B cell (primary cell): Measurements from ENCODE around the gene GJA1. TPM values are rescaled to one million over a fixed set of nuclear protein-coding genes. Genes with fewer than 3 reads are reported as not detected.

ENCODE experiments used
- ATAC-seq: fragments of 200-7000 bp; cut with Tn5 transposase; one replicate; pipeline ENCODE4 v1.10.0; 2021; ENCODE audit warnings: low read depth, mild to moderate bottlenecking, moderate number of reproducible peaks, moderate library complexity
- CTCF ChIA-PET: fragments of 350-600 bp; sonication (Branson Sonifier 250); formaldehyde crosslinking; loops from one replicate; lab custom pipeline; 2021; ENCODE audit warnings: antibody characterized with exemption, inconsistent platforms; lab: Charles Lee
- POLR2A ChIA-PET: fragments of 350-600 bp; sonication (Branson Sonifier 250); formaldehyde crosslinking; loops from one replicate; lab custom pipeline; 2021; ENCODE audit warnings: antibody characterized with exemption; lab: Charles Lee
- DNase-seq: peaks from one replicate; pipeline ENCODE4 v3.0.0; 2013
- H2AFZ ChIP-seq: 2 replicates; pipeline ENCODE4 v1.6.1; 2012; ENCODE audit warnings: mild to moderate bottlenecking, low read depth, low read length; ENCODE audit not compliant: insufficient read depth, poor library complexity, severe bottlenecking
- H3K27ac ChIP-seq, 2 donors: 1 replicate in 1 of 2; 2 replicates in 1 of 2; pipeline ENCODE4 v1.5.1; 2012 to 2013; ENCODE audit warnings: low read length in 2 of 2, mild to moderate bottlenecking in 2 of 2, moderate library complexity in 1 of 2
- H3K27me3 ChIP-seq, 4 experiments: fragments of 200-600 bp in 1 of 4; sonication (generic) in 1 of 4; replicated peaks in 1 of 4; 1 replicate in 2 of 4; 2 replicates in 2 of 4; pipeline versions ENCODE4 v1.6.1 to v1.7.0; 2013 to 2016; ENCODE audit warnings: low read length in 3 of 4, mild to moderate bottlenecking in 2 of 4, mixed read lengths in 1 of 4, moderate library complexity in 1 of 4; ENCODE audit not compliant: insufficient read depth in 4 of 4, control insufficient read depth in 3 of 4; ENCODE audit errors: control extremely low read depth in 1 of 4
- H3K36me3 ChIP-seq, 2 experiments: replicated peaks in 1 of 2; 1 replicate in 1 of 2; 2 replicates in 1 of 2; pipeline versions ENCODE4 v1.6.1 to v1.7.1; 2013; ENCODE audit warnings: low read length in 1 of 2; ENCODE audit not compliant: insufficient read depth in 2 of 2, control insufficient read depth in 1 of 2; ENCODE audit errors: control extremely low read depth in 1 of 2, extremely low read depth in 1 of 2
- H3K4me1 ChIP-seq, 2 donors: fragments of 200-600 bp in 1 of 2; sonication (generic) in 1 of 2; 1 replicate in 1 of 2; 2 replicates in 1 of 2; pipeline versions ENCODE4 v1.5.1 to v1.6.1; 2013 to 2017; ENCODE audit warnings: low read length in 2 of 2; ENCODE audit not compliant: control insufficient read depth in 2 of 2, insufficient read depth in 2 of 2
- H3K4me2 ChIP-seq: replicated peaks from 2 replicates; pipeline ENCODE3; 2012; ENCODE audit warnings: mild to moderate bottlenecking, low read depth, low read length; ENCODE audit not compliant: poor library complexity, severe bottlenecking
- H3K4me3 ChIP-seq, 5 experiments: fragments of 200-600 bp in 1 of 5; sonication (generic) in 1 of 5; 1 replicate in 3 of 5; 2 replicates in 2 of 5; pipeline versions ENCODE4 v1.5.1 to v1.7.0; 2011 to 2016; ENCODE audit warnings: low read length in 4 of 5, mild to moderate bottlenecking in 4 of 5, low read depth in 2 of 5, control low read depth in 1 of 5, moderate library complexity in 1 of 5; ENCODE audit not compliant: insufficient read depth in 1 of 5; ENCODE audit errors: control extremely low read depth in 1 of 5, extremely low read depth in 1 of 5
- H3K79me2 ChIP-seq: fragments of 200-600 bp; sonication (generic); one replicate; pipeline ENCODE4 v1.6.0; 2016; ENCODE audit warnings: low read length; ENCODE audit not compliant: control insufficient read depth, insufficient read depth
- H3K9ac ChIP-seq: fragments of 200-600 bp; sonication (generic); 2 replicates; pipeline ENCODE4 v1.6.1; 2017; ENCODE audit warnings: mild to moderate bottlenecking, low read length, moderate library complexity
- H3K9me3 ChIP-seq, 3 donors: one replicate each; pipeline versions ENCODE4 v1.6.1 to v1.7.1; 2013; ENCODE audit warnings: low read length in 2 of 3; ENCODE audit not compliant: control insufficient read depth in 2 of 3, insufficient read depth in 1 of 3; ENCODE audit errors: control extremely low read depth in 1 of 3
- H4K20me1 ChIP-seq: 2 replicates; pipeline ENCODE4 v1.6.0; 2012; ENCODE audit warnings: mild to moderate bottlenecking, low read length; ENCODE audit not compliant: insufficient read depth, control insufficient read depth, poor library complexity, severe bottlenecking
- H3K27ac Mint-ChIP-seq: one replicate; pipeline ENCODE4 v1.8.0; 2021; ENCODE audit warnings: mixed read lengths
- H3K27me3 Mint-ChIP-seq: one replicate; pipeline ENCODE4 v1.8.0; 2021; ENCODE audit warnings: mixed read lengths
- H3K4me1 Mint-ChIP-seq: one replicate; pipeline ENCODE4 v1.8.0; 2021; ENCODE audit warnings: mixed read lengths
- H3K4me3 Mint-ChIP-seq: one replicate; pipeline ENCODE4 v1.8.0; 2021; ENCODE audit warnings: mixed read lengths
- H3K9me3 Mint-ChIP-seq: one replicate; pipeline ENCODE4 v1.8.0; 2022; ENCODE audit warnings: mixed read lengths; ENCODE audit not compliant: insufficient read depth
- EZH2 ChIP-seq: IDR thresholded peaks from 2 replicates; pipeline ENCODE4 v1.6.1; 2012; ENCODE audit warnings: borderline replicate concordance, low read depth, mild to moderate bottlenecking, moderate library complexity, low read length; ENCODE audit not compliant: insufficient read depth, poor library complexity, severe bottlenecking
- WGBS: methylation state at CpG from one replicate; pipeline ENCODE4 v1.1.5; 2013; ENCODE audit warnings: missing lambda C conversion rate; ENCODE audit not compliant: insufficient coverage; 5-methylcytosine and 5-hydroxymethylcytosine counted together
- intact Hi-C: fragments of 100-400 bp; cut with micrococcal nuclease; formaldehyde crosslinking; loops from one replicate; pipeline ENCODE4 v1.10.0; 2022
- polyA plus RNA-seq: library from polyadenylated mRNA; depleted of rRNA; stranded (reverse); fragments of >200 nt; gene quantifications from 2 replicates; pipeline ENCODE4 v1.2.3, GENCODE V29; 2012
- total RNA-seq, 2 donors: library from RNA; stranded (reverse); fragments of 120-200 nt in 1 of 2; gene quantifications; 1 replicate in 1 of 2; 2 replicates in 1 of 2; pipeline versions ENCODE4 v1.2.3 to v1.2.4, GENCODE V29; 2013 to 2022
- TF ChIP-seq, protein P1 (sequence below): fragments of 200-600 bp; IDR thresholded peaks from one replicate; pipeline ENCODE4 v1.8.0; 2022; ENCODE audit warnings: antibody characterized with exemption, mild to moderate bottlenecking

GJA1 gene
- total and polyA plus RNA-seq, 2 donors (not counting 1 experiment from before 2014, with no cell fraction given), result not detected

DNA sequence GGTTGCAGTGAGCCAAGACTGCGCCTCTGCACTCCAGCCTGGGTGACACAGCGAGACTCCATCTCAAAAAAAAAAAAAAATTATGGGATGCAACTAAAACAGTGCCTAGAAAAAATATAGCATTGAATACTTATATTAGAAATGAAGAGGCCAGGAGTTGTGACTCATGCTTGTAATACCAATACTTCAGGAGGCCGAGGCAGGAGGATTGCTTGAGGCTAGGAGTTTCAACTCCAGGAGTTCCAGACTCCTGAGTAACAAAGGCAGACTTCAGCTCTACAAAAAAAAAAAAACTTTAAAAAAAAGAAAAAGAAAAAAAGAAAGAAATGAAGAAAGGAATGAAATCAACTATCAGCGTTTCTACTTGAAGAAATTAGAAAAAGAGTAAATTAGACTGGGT is 17.1 kb upstream of the GJA1 start:
- Histone ChIP-seq H4K20me1 (no peaks in the 10 kb centered on the region), H3K27ac (no peak overlapping the region), H3K27me3 (no peaks in the 10 kb centered on the region), H3K9ac (no peak overlapping the region), H3K36me3 (no peaks in the 10 kb centered on the region), H2AFZ (no peak overlapping the region), H3K79me2 (no peaks in the 10 kb centered on the region), H3K4me3 (no peak overlapping the region), H3K4me1 (no peaks in the 10 kb centered on the region), H3K9me3 (no peaks in the 10 kb centered on the region), H3K4me2 (no peak overlapping the region)
- Mint-ChIP-seq H3K27ac (no peak overlapping the region), H3K9me3 (no peaks in the 10 kb centered on the region), H3K27me3 (peaks cover 8% of the 10 kb centered on the region), H3K4me3 (no peak overlapping the region), H3K4me1 (no peaks in the 10 kb centered on the region)
- POLR2A ChIA-PET, result no interaction called here
- intact Hi-C loops, result no loop called here
- ATAC-seq (no peak), DNase-seq (no peak)
- 100% methylated on average over 1 of the region's 4 CpGs for WGBS
- TF ChIP-seq EZH2, result no peak
- TF ChIP-seq, protein P1, sequence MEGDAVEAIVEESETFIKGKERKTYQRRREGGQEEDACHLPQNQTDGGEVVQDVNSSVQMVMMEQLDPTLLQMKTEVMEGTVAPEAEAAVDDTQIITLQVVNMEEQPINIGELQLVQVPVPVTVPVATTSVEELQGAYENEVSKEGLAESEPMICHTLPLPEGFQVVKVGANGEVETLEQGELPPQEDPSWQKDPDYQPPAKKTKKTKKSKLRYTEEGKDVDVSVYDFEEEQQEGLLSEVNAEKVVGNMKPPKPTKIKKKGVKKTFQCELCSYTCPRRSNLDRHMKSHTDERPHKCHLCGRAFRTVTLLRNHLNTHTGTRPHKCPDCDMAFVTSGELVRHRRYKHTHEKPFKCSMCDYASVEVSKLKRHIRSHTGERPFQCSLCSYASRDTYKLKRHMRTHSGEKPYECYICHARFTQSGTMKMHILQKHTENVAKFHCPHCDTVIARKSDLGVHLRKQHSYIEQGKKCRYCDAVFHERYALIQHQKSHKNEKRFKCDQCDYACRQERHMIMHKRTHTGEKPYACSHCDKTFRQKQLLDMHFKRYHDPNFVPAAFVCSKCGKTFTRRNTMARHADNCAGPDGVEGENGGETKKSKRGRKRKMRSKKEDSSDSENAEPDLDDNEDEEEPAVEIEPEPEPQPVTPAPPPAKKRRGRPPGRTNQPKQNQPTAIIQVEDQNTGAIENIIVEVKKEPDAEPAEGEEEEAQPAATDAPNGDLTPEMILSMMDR, result no peak
- CTCF ChIA-PET, result no interaction called here

DNA sequence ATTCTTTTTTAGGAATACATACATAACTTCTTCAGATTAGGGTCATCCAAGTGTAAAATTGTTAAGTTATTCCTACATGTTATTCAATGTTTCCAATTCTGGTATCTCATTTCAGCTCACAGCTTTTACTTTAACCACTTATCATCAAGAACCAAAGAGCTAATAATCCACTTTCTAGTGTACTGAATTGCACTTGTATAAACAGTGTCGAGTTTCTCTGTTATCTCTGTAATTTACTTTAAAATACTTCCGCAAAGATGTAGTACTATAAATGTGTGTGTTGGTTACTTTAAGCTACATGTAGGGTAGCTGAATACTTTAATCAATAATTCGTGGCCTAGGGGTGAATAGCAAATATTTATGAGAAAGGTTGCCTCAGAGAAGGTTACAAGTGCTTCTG is 8.8 kb upstream of the GJA1 start:
- Mint-ChIP-seq H3K27ac (no peak overlapping the region), H3K27me3 (no peaks in the 10 kb centered on the region), H3K4me1 (no peaks in the 10 kb centered on the region), H3K9me3 (no peaks in the 10 kb centered on the region), H3K4me3 (no peak overlapping the region)
- H3K79me2 ChIP-seq, result no peaks in the 10 kb centered on the region
- no peaks in the 10 kb centered on the region for H3K36me3 ChIP-seq
- no peak overlapping the region for H3K4me2 ChIP-seq
- no peak for TF ChIP-seq EZH2
- TF ChIP-seq, protein P1, result no peak
- no CpG with 5 or more reads among the region's 3 CpGs for WGBS
- ChIA-PET POLR2A (no interaction called here), CTCF (no interaction called here)
- H3K9ac ChIP-seq, result no peak overlapping the region
- ATAC-seq, result no peak
- intact Hi-C loops, result no loop called here
- H4K20me1 ChIP-seq, result no peaks in the 10 kb centered on the region
- H3K27me3 ChIP-seq, result no peaks in the 10 kb centered on the region
- no peak overlapping the region for H2AFZ ChIP-seq
- H3K9me3 ChIP-seq, result no peaks in the 10 kb centered on the region
- H3K27ac ChIP-seq, result no peak overlapping the region
- no peak for DNase-seq
- H3K4me1 ChIP-seq, result no peaks in the 10 kb centered on the region
- H3K4me3 ChIP-seq, result no peak overlapping the region
